ENCODE results near the gene MAK.
"Not testable (repeated sequence)": the region's sequence is repeated elsewhere in the genome, so short reads cannot be mapped to it uniquely, and the experiment has no call there.

Gene MAK

DNA sequence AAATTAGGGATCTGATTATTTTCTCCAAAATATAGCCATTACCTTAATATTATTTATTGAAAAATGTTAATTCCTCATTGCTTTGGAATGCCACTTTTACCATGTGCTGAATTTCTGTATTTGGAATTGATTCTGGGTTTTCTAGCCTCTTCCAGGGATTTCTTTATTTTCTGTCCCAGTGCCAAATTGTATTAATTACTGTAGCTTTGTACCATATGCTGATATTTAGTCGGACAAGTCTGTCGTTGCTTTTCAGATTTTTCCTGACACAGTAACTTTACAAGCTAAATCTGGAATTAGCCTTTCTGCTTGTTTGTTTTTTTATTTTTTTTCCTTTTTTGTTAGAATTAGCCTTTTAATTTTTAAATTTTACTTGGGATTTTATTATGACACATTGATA, 101.6 kb downstream of the MAK start:
- no peak for FAIRE-seq
- TF ChIP-seq TAF1 (IDR thresholded peaks at IDR 0.05; ENCODE audit: borderline replicate concordance, low read depth, low read length): no peak
- TF ChIP-seq POLR2AphosphoS5 (IDR thresholded peaks at IDR 0.05; ENCODE audit: low read depth, low read length): no peak
- no peak for TF ChIP-seq POLR2A (IDR thresholded peaks at IDR 0.05; ENCODE audit: low read depth, low read length)
- no peak for DNase-seq (ENCODE audit: insufficient read length)

DNA sequence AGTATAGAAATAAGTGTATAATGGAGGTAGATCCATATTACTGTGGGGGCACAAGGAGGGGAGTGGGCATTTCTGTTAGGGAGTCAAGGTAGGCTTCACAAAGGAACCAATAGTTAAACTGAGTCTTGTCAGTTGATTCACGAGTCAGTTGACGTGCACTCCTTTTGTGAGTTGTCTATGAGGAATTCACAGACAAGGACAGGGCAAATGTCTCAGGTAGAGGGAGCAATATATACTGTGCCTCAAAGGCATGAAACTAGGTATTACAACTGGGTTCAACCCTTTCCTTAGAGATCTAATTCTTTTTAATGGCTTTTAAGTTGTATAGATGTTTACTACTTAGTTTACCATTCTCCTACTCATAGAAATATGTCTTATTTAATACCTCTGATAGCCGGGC, 104.5 kb downstream of the MAK start:
- FAIRE-seq: no peak
- TF ChIP-seq POLR2A (IDR thresholded peaks at IDR 0.05; ENCODE audit: low read depth, low read length) (no peak), TAF1 (IDR thresholded peaks at IDR 0.05; ENCODE audit: borderline replicate concordance, low read depth, low read length) (no peak), POLR2AphosphoS5 (IDR thresholded peaks at IDR 0.05; ENCODE audit: low read depth, low read length) (no peak)
- DNase-seq (ENCODE audit: insufficient read length): no peak

DNA sequence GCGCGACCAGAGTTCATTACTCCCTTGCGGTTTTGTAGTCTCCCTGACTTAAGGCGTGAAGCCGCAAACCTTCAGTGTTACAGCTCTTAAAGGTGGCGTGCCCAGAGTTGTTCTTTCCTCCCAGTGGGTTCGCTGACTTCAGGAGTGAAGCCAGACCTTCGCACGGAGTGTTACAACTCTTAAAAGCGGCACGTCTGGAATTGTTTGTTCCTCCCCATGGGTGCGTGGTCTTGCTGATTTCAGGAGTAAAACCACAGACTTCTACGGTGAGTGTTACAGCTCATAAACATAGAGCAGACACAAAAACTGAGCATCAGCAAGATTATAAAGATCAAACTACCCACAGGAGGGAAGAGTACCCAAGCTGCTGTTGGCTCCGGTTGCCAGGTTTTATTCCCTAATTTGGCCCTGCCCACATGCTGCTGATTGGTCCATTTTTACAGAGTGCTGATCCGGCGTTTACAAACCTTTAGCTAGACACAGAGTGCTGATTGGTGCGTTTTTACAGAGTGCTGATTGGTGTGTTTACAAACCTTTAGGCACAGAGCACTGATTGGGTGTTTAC, 105.1 kb downstream of the MAK start:
- TF ChIP-seq POLR2A (IDR thresholded peaks at IDR 0.05; ENCODE audit: low read depth, low read length) (no peak), TAF1 (IDR thresholded peaks at IDR 0.05; ENCODE audit: borderline replicate concordance, low read depth, low read length) (no peak), POLR2AphosphoS5 (IDR thresholded peaks at IDR 0.05; ENCODE audit: low read depth, low read length) (no peak)
- no peak for FAIRE-seq
- no peak for DNase-seq (ENCODE audit: insufficient read length)

DNA sequence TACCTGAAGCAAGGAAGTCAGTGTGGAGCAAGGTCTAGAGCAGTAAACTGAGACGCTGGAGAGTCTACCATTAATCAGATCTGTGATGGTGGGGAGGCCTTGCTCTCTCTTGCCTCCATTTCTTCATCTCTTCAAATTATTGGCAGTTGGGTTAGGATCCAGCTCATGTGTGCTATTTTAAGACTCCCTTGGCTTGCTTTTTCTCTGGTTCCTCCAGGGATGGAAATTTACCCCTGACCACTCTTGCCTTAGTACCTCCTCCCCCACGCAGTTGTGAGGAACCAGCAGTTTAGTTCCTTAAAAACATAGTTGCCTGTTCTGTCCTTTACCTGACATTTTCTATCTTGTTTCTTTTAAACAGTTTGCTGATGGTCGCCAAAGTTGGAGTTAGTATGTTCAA, 108.1 kb downstream of the MAK start:
- no peak for DNase-seq (ENCODE audit: insufficient read length)
- TF ChIP-seq POLR2AphosphoS5 (IDR thresholded peaks at IDR 0.05; ENCODE audit: low read depth, low read length) (no peak), TAF1 (IDR thresholded peaks at IDR 0.05; ENCODE audit: borderline replicate concordance, low read depth, low read length) (no peak), POLR2A (IDR thresholded peaks at IDR 0.05; ENCODE audit: low read depth, low read length) (no peak)
- no peak for FAIRE-seq

DNA sequence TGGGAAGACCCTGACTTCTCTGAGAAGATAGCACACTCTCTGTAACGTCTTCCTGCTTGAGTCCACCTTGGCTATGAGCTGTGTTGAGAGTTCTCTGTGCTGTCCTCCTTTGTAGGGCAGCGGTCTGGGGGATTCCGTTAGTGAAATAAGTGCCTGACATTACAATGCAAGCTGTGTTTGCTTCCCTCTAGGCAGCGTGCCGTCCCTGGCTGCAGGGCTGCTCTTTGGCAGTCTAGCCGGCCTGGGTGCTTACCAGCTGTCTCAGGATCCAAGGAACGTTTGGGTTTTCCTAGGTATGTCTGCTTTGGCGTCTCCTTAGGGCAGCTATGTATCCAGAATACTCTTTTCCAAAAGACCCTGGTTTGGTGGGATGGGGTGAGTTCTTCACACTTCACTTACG, 112.6 kb downstream of the MAK start:
- no peak for FAIRE-seq
- TF ChIP-seq POLR2A (IDR thresholded peaks at IDR 0.05; ENCODE audit: low read depth, low read length): no peak
- DNase-seq (ENCODE audit: insufficient read length): no peak

DNA sequence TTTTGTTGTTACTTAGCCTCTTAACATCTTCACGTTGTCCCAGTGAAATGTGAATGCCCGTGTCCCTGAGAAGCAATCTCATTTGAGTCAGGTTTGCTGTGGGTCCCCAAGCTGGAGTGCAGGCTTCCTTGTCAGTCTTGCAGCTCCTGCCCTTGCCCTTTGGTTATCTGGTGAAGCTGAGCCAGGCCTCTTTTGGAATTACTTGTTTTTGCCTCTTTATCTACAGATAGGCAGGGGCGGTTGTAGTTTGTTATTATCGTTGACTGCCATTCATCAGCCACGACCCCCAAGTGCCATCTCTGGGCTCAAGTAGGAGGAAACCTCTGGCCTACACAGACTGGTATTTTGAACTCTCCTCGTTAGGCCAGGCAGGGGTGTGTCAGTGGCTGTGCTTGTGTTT, 113.3 kb downstream of the MAK start:
- DNase-seq (ENCODE audit: insufficient read length): no peak

DNA sequence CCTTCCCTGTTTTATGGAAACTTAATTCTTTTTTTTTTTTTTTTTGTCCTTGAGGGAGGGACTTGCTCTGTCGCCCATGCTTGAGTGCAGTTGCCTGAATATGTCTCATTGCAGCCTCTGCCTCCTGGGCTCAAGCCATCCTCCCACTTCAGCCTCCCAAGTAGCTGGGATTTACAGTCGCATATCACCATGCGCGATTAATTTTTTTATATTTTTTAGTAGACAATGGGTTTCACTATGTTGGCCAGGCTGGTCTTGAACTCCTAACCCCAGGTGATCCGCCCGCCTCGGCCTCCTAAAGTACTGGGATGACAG, 114.8 kb downstream of the MAK start:
- no peak for FAIRE-seq
- no peak for DNase-seq (ENCODE audit: insufficient read length)
- TF ChIP-seq POLR2A (IDR thresholded peaks at IDR 0.05; ENCODE audit: low read depth, low read length) (no peak), POLR2AphosphoS5 (IDR thresholded peaks at IDR 0.05; ENCODE audit: low read depth, low read length) (no peak), TAF1 (IDR thresholded peaks at IDR 0.05; ENCODE audit: borderline replicate concordance, low read depth, low read length) (no peak)

More for the DNA sequence above, 113.3 kb downstream of the MAK start:
- TF ChIP-seq POLR2AphosphoS5 (IDR thresholded peaks at IDR 0.05; ENCODE audit: low read depth, low read length) (no peak), POLR2A (IDR thresholded peaks at IDR 0.05; ENCODE audit: low read depth, low read length) (no peak), TAF1 (IDR thresholded peaks at IDR 0.05; ENCODE audit: borderline replicate concordance, low read depth, low read length) (no peak)
- no peak for FAIRE-seq

DNA sequence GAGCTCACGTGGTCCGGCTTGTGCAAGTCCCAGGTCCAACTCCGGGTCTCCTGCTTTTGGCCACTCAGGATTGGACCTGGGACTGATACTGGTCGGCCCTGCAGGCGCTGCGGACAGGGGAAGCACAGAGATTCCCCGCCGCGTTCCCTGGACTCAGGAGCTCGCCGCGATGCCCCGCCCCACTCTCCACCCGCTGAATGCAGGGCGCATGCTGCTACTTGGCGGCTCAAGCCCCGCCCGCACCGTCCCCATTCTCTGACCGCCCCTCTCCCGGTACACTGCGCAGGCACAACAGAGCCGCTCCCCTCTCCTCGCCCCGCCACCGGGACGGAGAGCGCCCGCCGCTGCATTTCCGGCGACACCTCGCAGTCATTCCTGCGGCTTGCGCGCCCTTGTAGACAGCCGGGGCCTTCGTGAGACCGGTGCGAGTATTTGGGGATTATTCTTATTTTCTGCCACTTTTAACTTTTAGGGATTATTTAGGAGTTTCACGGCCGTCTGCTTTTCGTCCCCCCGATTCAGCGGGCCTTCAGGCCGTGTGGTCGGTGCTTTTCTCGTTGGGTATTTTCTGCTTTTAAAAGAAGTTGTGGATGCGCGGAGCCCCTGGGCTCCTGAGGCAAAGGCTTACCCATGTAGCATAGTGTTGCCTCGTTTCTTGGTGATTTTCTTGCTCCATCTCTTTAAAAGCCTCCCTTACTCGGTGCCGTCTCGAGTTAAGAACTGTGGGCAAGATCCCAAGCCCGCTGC, 115.3 kb downstream of the MAK start, which contains the start of gene TMEM14C:
Gene TMEM14C, plus strand, starts transcription at position 251 of the 747 bp plus-strand sequence. CDS start 1,544 bp downstream, outside the sequence.
- TF ChIP-seq POLR2A (IDR thresholded peaks at IDR 0.05; ENCODE audit: low read depth, low read length) (peak; percentile 83; the same call in 1 of the 2 replicates), TAF1 (IDR thresholded peaks at IDR 0.05; ENCODE audit: borderline replicate concordance, low read depth, low read length) (peak; percentile 76; the same call in 1 of the 2 replicates), POLR2AphosphoS5 (IDR thresholded peaks at IDR 0.05; ENCODE audit: low read depth, low read length) (peak; percentile 70)
- DNase-seq (ENCODE audit: insufficient read length): peak; percentile 91
- FAIRE-seq: peak; percentile 80

DNA sequence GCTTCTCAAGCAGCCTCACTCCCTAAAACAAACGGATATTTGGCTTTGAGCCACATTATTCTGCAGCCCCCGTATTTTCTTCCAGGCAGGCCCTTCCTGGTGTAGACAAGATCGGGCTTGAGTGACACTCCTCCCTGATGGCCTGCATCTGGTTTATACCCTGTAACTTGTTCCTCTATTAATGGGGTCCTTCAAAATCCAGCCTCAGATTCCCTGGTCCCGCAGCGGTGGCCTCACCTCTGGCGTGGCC, 115.8 kb downstream of the MAK start:
- DNase-seq (ENCODE audit: insufficient read length) (no peak), FAIRE-seq (no peak)
- TF ChIP-seq POLR2AphosphoS5 (IDR thresholded peaks at IDR 0.05; ENCODE audit: low read depth, low read length) (no peak), POLR2A (IDR thresholded peaks at IDR 0.05; ENCODE audit: low read depth, low read length) (no peak), TAF1 (IDR thresholded peaks at IDR 0.05; ENCODE audit: borderline replicate concordance, low read depth, low read length) (no peak)

DNA sequence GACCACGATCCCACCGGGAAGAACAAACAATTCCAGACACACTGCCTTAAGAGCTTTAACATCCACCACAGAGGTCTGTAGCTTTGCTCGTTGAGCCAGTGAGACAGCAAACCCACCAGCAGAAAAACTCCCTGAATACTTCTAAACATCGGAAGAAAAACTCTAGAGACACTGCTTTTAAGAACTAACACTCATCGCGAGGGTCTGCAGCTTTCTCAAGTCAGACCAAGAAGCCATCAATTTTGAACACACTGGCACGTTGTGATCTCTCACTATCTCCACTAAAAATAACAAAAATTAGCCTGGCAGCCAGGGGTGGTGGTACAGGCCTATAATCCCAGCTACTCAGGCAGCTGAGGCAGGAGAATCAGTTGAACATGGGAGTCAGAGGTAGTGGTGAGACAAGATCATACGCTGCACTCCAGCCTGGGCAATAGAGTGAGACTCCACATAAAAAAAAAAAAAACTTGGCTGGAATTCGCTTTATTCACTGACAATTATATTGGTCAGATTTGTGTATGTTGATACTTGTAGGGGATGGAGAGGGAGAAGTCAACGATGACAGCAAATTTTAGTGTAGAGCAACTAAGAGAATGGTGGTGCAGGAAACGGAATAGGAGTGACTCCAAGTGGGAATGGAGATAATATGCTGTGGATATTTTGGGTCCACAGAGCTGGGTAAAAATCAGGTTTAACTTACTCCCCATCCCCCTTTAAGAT, 116.3 kb downstream of the MAK start:
- TF ChIP-seq POLR2A (IDR thresholded peaks at IDR 0.05; ENCODE audit: low read depth, low read length): no peak
- TF ChIP-seq POLR2AphosphoS5 (IDR thresholded peaks at IDR 0.05; ENCODE audit: low read depth, low read length): no peak
- TF ChIP-seq TAF1 (IDR thresholded peaks at IDR 0.05; ENCODE audit: borderline replicate concordance, low read depth, low read length): no peak
- FAIRE-seq (no peak), DNase-seq (ENCODE audit: insufficient read length) (no peak)

DNA sequence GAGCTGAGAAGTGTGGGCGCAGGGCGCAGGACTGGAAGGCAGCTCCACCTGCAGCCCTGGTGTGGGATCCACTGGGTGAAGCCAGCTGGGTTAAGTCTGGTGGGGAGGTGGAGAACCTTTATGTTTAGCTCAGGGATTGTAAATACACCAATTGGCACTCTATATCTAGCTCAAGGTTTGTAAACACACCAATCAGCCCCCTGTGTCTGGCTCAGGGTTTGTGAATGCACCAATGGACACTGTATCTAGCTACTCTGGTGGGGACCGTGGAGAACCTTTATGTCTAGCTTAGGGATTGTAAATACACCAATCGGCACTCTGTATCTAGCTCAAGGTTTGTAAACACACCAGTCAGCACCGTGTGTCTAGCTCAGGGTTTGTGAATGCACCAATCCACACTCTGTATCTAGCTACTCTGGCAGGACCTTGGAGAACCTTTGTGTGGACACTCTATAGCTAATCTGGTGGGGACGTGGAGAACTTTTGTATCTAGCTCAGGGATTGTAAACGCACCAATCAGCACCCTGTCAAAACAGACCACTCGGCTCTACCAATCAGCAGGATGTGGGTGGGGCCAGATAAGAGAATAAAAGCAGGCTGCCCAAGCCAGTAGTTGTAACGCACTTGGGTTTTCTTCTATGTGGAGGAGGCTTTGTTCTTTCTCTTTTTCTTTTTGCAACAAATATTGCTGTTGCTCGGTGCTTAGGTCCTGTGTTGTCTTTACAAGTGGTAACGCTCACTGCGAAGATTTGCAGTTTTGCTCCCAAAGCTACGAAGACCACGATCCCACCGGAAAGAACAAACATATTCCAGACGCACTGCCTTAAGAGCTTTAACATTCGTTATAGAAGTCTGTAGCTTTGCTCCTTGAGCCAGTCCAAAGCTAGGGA, 117.1 kb downstream of the MAK start:
- FAIRE-seq; DNase-seq (ENCODE audit: insufficient read length): not testable (repeated sequence)
